WTC11 (cell line): ENCODE measurements around the gene TAPBP.

Experiments used
- ESRRA ChIP-seq: sonication (generic); formaldehyde crosslinking; IDR thresholded peaks from 2 replicates; pipeline ENCODE4 v1.8.1; 2022; ENCODE audit warnings: mild to moderate bottlenecking, missing genetic modification reagents, borderline replicate concordance
- FOXP1 ChIP-seq: sonication (generic); formaldehyde crosslinking; IDR thresholded peaks from 2 replicates; pipeline ENCODE4 v1.8.0; 2022; ENCODE audit warnings: missing genetic modification reagents, mild to moderate bottlenecking, moderate library complexity, borderline replicate concordance
- TF ChIP-seq, protein P1 (sequence below): sonication (generic); formaldehyde crosslinking; IDR thresholded peaks from 2 replicates; pipeline ENCODE4 v1.8.0; 2022; ENCODE audit warnings: mild to moderate bottlenecking, missing genetic modification reagents
- TF ChIP-seq, protein P2 (sequence below): fragments of 200-600 bp; IDR thresholded peaks from 2 replicates; pipeline ENCODE4 v1.8.0; 2022; ENCODE audit warnings: antibody characterized with exemption

DNA sequence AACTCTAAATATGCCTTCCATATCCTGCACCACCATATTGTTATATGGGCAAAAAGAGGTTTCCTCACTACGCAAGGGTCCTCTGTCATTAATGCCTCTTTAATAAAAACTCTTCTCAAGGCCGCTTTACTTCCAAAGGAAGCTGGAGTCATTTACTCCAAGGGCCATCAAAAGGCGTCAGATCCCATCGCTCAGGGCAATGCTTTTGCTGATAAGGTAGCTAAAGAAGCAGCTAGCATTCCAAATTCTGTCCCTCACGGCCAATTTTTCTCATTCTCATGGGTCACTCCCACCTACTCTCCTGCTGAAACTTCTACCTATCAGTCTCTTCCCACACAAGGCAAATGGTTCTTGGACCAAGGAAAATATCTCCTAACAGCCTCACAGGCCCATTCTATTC, 33.9 kb upstream of the TAPBP start:
- TF ChIP-seq FOXP1 (CRISPR knock-in tag) (no peak), ESRRA (CRISPR knock-in tag) (no peak)
- TF ChIP-seq, protein P1, sequence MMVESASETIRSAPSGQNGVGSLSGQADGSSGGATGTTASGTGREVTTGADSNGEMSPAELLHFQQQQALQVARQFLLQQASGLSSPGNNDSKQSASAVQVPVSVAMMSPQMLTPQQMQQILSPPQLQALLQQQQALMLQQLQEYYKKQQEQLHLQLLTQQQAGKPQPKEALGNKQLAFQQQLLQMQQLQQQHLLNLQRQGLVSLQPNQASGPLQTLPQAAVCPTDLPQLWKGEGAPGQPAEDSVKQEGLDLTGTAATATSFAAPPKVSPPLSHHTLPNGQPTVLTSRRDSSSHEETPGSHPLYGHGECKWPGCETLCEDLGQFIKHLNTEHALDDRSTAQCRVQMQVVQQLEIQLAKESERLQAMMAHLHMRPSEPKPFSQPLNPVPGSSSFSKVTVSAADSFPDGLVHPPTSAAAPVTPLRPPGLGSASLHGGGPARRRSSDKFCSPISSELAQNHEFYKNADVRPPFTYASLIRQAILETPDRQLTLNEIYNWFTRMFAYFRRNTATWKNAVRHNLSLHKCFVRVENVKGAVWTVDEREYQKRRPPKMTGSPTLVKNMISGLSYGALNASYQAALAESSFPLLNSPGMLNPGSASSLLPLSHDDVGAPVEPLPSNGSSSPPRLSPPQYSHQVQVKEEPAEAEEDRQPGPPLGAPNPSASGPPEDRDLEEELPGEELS, result no peak
- TF ChIP-seq, protein P2, sequence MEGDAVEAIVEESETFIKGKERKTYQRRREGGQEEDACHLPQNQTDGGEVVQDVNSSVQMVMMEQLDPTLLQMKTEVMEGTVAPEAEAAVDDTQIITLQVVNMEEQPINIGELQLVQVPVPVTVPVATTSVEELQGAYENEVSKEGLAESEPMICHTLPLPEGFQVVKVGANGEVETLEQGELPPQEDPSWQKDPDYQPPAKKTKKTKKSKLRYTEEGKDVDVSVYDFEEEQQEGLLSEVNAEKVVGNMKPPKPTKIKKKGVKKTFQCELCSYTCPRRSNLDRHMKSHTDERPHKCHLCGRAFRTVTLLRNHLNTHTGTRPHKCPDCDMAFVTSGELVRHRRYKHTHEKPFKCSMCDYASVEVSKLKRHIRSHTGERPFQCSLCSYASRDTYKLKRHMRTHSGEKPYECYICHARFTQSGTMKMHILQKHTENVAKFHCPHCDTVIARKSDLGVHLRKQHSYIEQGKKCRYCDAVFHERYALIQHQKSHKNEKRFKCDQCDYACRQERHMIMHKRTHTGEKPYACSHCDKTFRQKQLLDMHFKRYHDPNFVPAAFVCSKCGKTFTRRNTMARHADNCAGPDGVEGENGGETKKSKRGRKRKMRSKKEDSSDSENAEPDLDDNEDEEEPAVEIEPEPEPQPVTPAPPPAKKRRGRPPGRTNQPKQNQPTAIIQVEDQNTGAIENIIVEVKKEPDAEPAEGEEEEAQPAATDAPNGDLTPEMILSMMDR, result no peak
